Uterus (tissue), 2 donors: ENCODE data around the gene AGFG1.

Experiments used
- POLR2A ChIP-seq, 2 donors: fragments of 450-650 bp; IDR thresholded peaks; one replicate each; pipeline ENCODE4 v1.6.1; 2016; ENCODE audit warnings: antibody characterized with exemption in 2 of 2, mild to moderate bottlenecking in 1 of 2, moderate library complexity in 1 of 2
- TF ChIP-seq, protein P1 (sequence below), 4 experiments: fragments of 200-600 bp in 2 of 4; fragments of 450-650 bp in 2 of 4; sonication (generic) in 2 of 4; IDR thresholded peaks; one replicate each; pipeline ENCODE4 v1.5.1; 2016 to 2019; ENCODE audit warnings: antibody characterized with exemption in 4 of 4, mild to moderate bottlenecking in 2 of 4, moderate library complexity in 1 of 4

- no peak for TF ChIP-seq POLR2A (IDR thresholded peaks at IDR 0.05)
- TF ChIP-seq, protein P1, sequence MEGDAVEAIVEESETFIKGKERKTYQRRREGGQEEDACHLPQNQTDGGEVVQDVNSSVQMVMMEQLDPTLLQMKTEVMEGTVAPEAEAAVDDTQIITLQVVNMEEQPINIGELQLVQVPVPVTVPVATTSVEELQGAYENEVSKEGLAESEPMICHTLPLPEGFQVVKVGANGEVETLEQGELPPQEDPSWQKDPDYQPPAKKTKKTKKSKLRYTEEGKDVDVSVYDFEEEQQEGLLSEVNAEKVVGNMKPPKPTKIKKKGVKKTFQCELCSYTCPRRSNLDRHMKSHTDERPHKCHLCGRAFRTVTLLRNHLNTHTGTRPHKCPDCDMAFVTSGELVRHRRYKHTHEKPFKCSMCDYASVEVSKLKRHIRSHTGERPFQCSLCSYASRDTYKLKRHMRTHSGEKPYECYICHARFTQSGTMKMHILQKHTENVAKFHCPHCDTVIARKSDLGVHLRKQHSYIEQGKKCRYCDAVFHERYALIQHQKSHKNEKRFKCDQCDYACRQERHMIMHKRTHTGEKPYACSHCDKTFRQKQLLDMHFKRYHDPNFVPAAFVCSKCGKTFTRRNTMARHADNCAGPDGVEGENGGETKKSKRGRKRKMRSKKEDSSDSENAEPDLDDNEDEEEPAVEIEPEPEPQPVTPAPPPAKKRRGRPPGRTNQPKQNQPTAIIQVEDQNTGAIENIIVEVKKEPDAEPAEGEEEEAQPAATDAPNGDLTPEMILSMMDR (IDR thresholded peaks at IDR 0.05) = no peak
Measured at GRCh38 chr2:227576110-227576509, 104.2 kb downstream of the AGFG1 start.
